H1 (cell line): ENCODE data around the gene REC8. TPM values are rescaled to one million over a fixed set of nuclear protein-coding genes. Genes with fewer than 3 reads are reported as not detected.

Source experiments
- CTCF ChIA-PET: fragments of 300-600 bp; sonication (Branson Sonifier 250); formaldehyde crosslinking; loops from one replicate; lab custom pipeline; 2021; ENCODE audit not compliant: partially characterized antibody; lab: Charles Lee
- POLR2A ChIA-PET: fragments of 300-600 bp; sonication (Branson Sonifier 250); formaldehyde crosslinking; loops from one replicate; lab custom pipeline; 2021; ENCODE audit warnings: inconsistent platforms; ENCODE audit not compliant: partially characterized antibody; lab: Charles Lee
- DNase-seq, 2 experiments: peaks; one replicate each; pipeline versions ENCODE4 v3.0.0 to v3.0.0-alpha.2; 2010 to 2022; ENCODE audit warnings: low spot score in 2 of 2, low read depth in 1 of 2, mixed read lengths in 1 of 2
- FAIRE-seq: peaks from 2 replicates; lab custom pipeline; 2011; peaks lifted over from hg19 to GRCh38; lab: Jason Lieb, UNC
- H2AFZ ChIP-seq: 2 replicates; pipeline ENCODE4 v1.8.1; 2012; ENCODE audit warnings: low read length, inconsistent platforms
- H2AK5ac ChIP-seq: 2 replicates; pipeline ENCODE4 v1.6.1; 2013; ENCODE audit warnings: low read depth, low read length
- H2BK120ac ChIP-seq: replicated peaks from 2 replicates; pipeline ENCODE3; 2013; ENCODE audit warnings: low read depth, low read length, inconsistent platforms
- H2BK12ac ChIP-seq: 2 replicates; pipeline ENCODE4 v1.6.1; 2013; ENCODE audit warnings: low read depth, low read length
- H2BK15ac ChIP-seq: 2 replicates; pipeline ENCODE4 v1.6.1; 2013; ENCODE audit warnings: low read length
- H2BK20ac ChIP-seq: 2 replicates; pipeline ENCODE4 v1.6.1; 2013; ENCODE audit warnings: low read length
- H2BK5ac ChIP-seq: 2 replicates; pipeline ENCODE4 v1.6.1; 2013; ENCODE audit warnings: low read depth, low read length
- H3K14ac ChIP-seq: 2 replicates; pipeline ENCODE4 v1.6.1; 2013; ENCODE audit warnings: inconsistent platforms; ENCODE audit not compliant: insufficient read length
- H3K18ac ChIP-seq: 2 replicates; pipeline ENCODE4 v1.6.1; 2013; ENCODE audit warnings: low read length; ENCODE audit errors: extremely low read depth
- H3K23ac ChIP-seq: 2 replicates; pipeline ENCODE4 v1.6.1; 2013; ENCODE audit warnings: inconsistent platforms; ENCODE audit not compliant: insufficient read length
- H3K23me2 ChIP-seq: 2 replicates; pipeline ENCODE4 v1.6.1; 2013; ENCODE audit warnings: low read depth, low read length
- H3K27ac ChIP-seq: 2 replicates; pipeline ENCODE4 v1.6.1; 2011; ENCODE audit warnings: low read depth, low read length, inconsistent platforms
- H3K27me3 ChIP-seq, 4 experiments: replicated peaks in 1 of 4; 1 replicate in 1 of 4; 2 replicates in 3 of 4; pipeline versions ENCODE4 v1.6.1 to v1.8.1; 2011 to 2013; ENCODE audit warnings: low read length in 3 of 4, mild to moderate bottlenecking in 3 of 4, inconsistent platforms in 2 of 4, mixed read lengths in 2 of 4, moderate library complexity in 1 of 4; ENCODE audit not compliant: control insufficient read depth in 3 of 4, insufficient read depth in 3 of 4; ENCODE audit errors: extremely low read depth in 1 of 4
- H3K36me3 ChIP-seq, 4 experiments: 2 replicates each; pipeline versions ENCODE4 v1.6.1 to v1.8.1; 2011 to 2013; ENCODE audit warnings: mild to moderate bottlenecking in 4 of 4, low read length in 3 of 4, moderate library complexity in 2 of 4, control low read depth in 1 of 4, inconsistent platforms in 1 of 4; ENCODE audit not compliant: insufficient read depth in 4 of 4, control insufficient read depth in 2 of 4
- H3K4ac ChIP-seq: replicated peaks from 2 replicates; pipeline ENCODE3; 2013; ENCODE audit warnings: low read length, low read depth, mixed read lengths, inconsistent platforms; ENCODE audit not compliant: insufficient read length
- H3K4me1 ChIP-seq, 4 experiments: replicated peaks in 1 of 4; 1 replicate in 1 of 4; 2 replicates in 3 of 4; pipeline versions ENCODE4 v1.6.1 to v1.8.1; 2011 to 2013; ENCODE audit warnings: low read length in 3 of 4, inconsistent platforms in 2 of 4, mixed read lengths in 1 of 4; ENCODE audit not compliant: insufficient read depth in 4 of 4, control insufficient read depth in 3 of 4
- H3K4me2 ChIP-seq, 2 experiments: 2 replicates each; pipeline versions ENCODE4 v1.6.1 to v1.8.1; 2011 to 2013; ENCODE audit warnings: low read depth in 2 of 2, low read length in 2 of 2, control low read depth in 1 of 2, inconsistent platforms in 1 of 2, mild to moderate bottlenecking in 1 of 2; ENCODE audit not compliant: insufficient read depth in 1 of 2
- H3K4me3 ChIP-seq, 4 experiments: fragments of 200-600, 300-600 bp in 1 of 4; sonication (generic), shearing (Covaris generic), sonication (Bioruptor Twin) in 1 of 4; 2 replicates each; pipeline versions ENCODE4 v1.5.1 to v1.8.1; 2011 to 2016; ENCODE audit warnings: low read length in 4 of 4, low read depth in 3 of 4, control low read depth in 2 of 4, inconsistent platforms in 2 of 4, mild to moderate bottlenecking in 2 of 4, mixed read lengths in 1 of 4, moderate library complexity in 1 of 4; ENCODE audit not compliant: insufficient read depth in 2 of 4; ENCODE audit errors: extremely low read depth in 1 of 4
- H3K56ac ChIP-seq: replicated peaks from 2 replicates; pipeline ENCODE3; 2013; ENCODE audit warnings: low read depth, mild to moderate bottlenecking, mixed read lengths, low read length, inconsistent platforms; ENCODE audit not compliant: insufficient read length
- H3K79me1 ChIP-seq: 2 replicates; pipeline ENCODE4 v1.6.1; 2013; ENCODE audit warnings: low read depth, low read length, control low read depth
- H3K79me2 ChIP-seq, 2 experiments: 2 replicates each; pipeline versions ENCODE4 v1.6.1 to v1.8.1; 2012 to 2013; ENCODE audit warnings: low read length in 2 of 2, mild to moderate bottlenecking in 2 of 2, inconsistent platforms in 1 of 2; ENCODE audit not compliant: insufficient read depth in 2 of 2, control insufficient read depth in 1 of 2
- H3K9ac ChIP-seq, 4 experiments: replicated peaks in 1 of 4; 1 replicate in 1 of 4; 2 replicates in 3 of 4; pipeline versions ENCODE4 v1.6.1 to v1.8.1; 2011 to 2013; ENCODE audit warnings: low read depth in 3 of 4, low read length in 3 of 4, control low read depth in 2 of 4, mild to moderate bottlenecking in 2 of 4, moderate library complexity in 2 of 4, inconsistent platforms in 1 of 4; ENCODE audit errors: extremely low read depth in 1 of 4
- H3K9me3 ChIP-seq, 2 experiments: 2 replicates each; pipeline versions ENCODE4 v1.6.1 to v1.8.1; 2012 to 2013; ENCODE audit warnings: mild to moderate bottlenecking in 2 of 2, moderate library complexity in 2 of 2, control low read depth in 1 of 2, inconsistent platforms in 1 of 2, low read depth in 1 of 2, low read length in 1 of 2, mixed read lengths in 1 of 2; ENCODE audit not compliant: insufficient read depth in 2 of 2
- H4K20me1 ChIP-seq, 2 experiments: replicated peaks in 1 of 2; 2 replicates each; pipeline versions ENCODE3 to v1.8.1; 2011 to 2013; ENCODE audit warnings: inconsistent platforms in 2 of 2, low read length in 2 of 2, mild to moderate bottlenecking in 1 of 2; ENCODE audit not compliant: insufficient read depth in 2 of 2, control insufficient read depth in 1 of 2
- H4K5ac ChIP-seq: 2 replicates; pipeline ENCODE4 v1.6.1; 2013; ENCODE audit warnings: low read length, low read depth, mixed read lengths, inconsistent platforms; ENCODE audit not compliant: insufficient read length
- H4K8ac ChIP-seq: 2 replicates; pipeline ENCODE4 v1.8.0; 2013; ENCODE audit warnings: mild to moderate bottlenecking, moderate library complexity, low read length, inconsistent platforms; ENCODE audit not compliant: insufficient read depth; ENCODE audit errors: extremely low read depth
- H4K91ac ChIP-seq: replicated peaks from 2 replicates; pipeline ENCODE3; 2013; ENCODE audit warnings: low read length, mixed read lengths, inconsistent platforms; ENCODE audit not compliant: insufficient read length
- CHD1 ChIP-seq: IDR thresholded peaks from 2 replicates; pipeline ENCODE4 v1.6.1; 2012; ENCODE audit warnings: low read depth, low read length, improper control_type of control experiment
- CREB1 ChIP-seq: IDR thresholded peaks from 2 replicates; pipeline ENCODE4 v1.6.1; 2012; ENCODE audit warnings: inconsistent platforms
- EP300 ChIP-seq, 2 experiments: IDR thresholded peaks; 1 replicate in 1 of 2; 2 replicates in 1 of 2; pipeline ENCODE4 v1.6.1; 2011 to 2012; ENCODE audit warnings: low read depth in 2 of 2, low read length in 2 of 2, mild to moderate bottlenecking in 2 of 2, borderline replicate concordance in 1 of 2, inconsistent platforms in 1 of 2, moderate library complexity in 1 of 2
- JUN ChIP-seq: IDR thresholded peaks from 2 replicates; pipeline ENCODE4 v1.6.1; 2011; ENCODE audit warnings: low read depth, mild to moderate bottlenecking, improper control_type of control experiment, low read length
- NANOG ChIP-seq: IDR thresholded peaks from 2 replicates; pipeline ENCODE4 v1.6.1; 2011; ENCODE audit warnings: low read length, low read depth, mild to moderate bottlenecking, inconsistent platforms; ENCODE audit not compliant: insufficient read depth, poor library complexity, severe bottlenecking
- POLR2AphosphoS5 ChIP-seq: IDR thresholded peaks from 2 replicates; pipeline ENCODE4 v1.6.1; 2011; ENCODE audit warnings: low read depth, low read length
- SP1 ChIP-seq: IDR thresholded peaks from 2 replicates; pipeline ENCODE4 v1.6.1; 2011; ENCODE audit warnings: low read depth, low read length
- SP4 ChIP-seq: IDR thresholded peaks from 2 replicates; pipeline ENCODE4 v1.6.1; 2012; ENCODE audit warnings: low read length, inconsistent platforms
- YY1 ChIP-seq: IDR thresholded peaks from 2 replicates; pipeline ENCODE4 v1.6.1; 2011; ENCODE audit warnings: low read depth, mild to moderate bottlenecking, low read length
- WGBS, 2 experiments: shearing (Covaris generic) in 1 of 2; methylation state at CpG; one replicate each; pipeline versions ENCODE4 v1.1.6 to v1.1.7; 2013 to 2015; ENCODE audit warnings: low lambda C conversion rate in 2 of 2, mixed read lengths in 2 of 2, inconsistent platforms in 1 of 2, low coverage in 1 of 2, missing lambda C conversion rate in 1 of 2; ENCODE audit not compliant: insufficient replicate concordance in 2 of 2, insufficient coverage in 1 of 2, insufficient read length in 1 of 2; ENCODE audit errors: extremely low coverage in 1 of 2, missing lambda C conversion rate in 1 of 2; 5-methylcytosine and 5-hydroxymethylcytosine counted together
- polyA plus RNA-seq, 7 experiments: library from polyadenylated mRNA; depleted of rRNA in 3 of 7; stranded (reverse) in 5 of 7; unstranded in 2 of 7; fragments of >200 nt in 5 of 7; fragments of 200-250 nt in 2 of 7; gene quantifications; 1 replicate in 5 of 7; 2 replicates in 1 of 7; 4 replicates in 1 of 7; pipeline versions ENCODE4 v1.2.1 to v1.2.3, GENCODE V29; 2011 to 2013; ENCODE audit warnings: missing spikeins in 2 of 7, mixed read lengths in 2 of 7
- total RNA-seq: library from RNA; stranded (reverse); fragmentation: NEBNext Ultra II Directional; extraction: Animal tissue kit (Norgen Biotek cat#: 25700); gene quantifications from 2 replicates; pipeline ENCODE4 v1.2.1, GENCODE V29; 2021
- TF ChIP-seq, protein P1 (sequence below): IDR thresholded peaks from 2 replicates; pipeline ENCODE4 v1.6.1; 2012; ENCODE audit warnings: inconsistent platforms

REC8 gene
- total and polyA plus RNA-seq, 2 of the 8 experiments (the other 6 are each of a cell fraction or from before 2014, with no cell fraction given) = 9.8 to 28.5 TPM

DNA sequence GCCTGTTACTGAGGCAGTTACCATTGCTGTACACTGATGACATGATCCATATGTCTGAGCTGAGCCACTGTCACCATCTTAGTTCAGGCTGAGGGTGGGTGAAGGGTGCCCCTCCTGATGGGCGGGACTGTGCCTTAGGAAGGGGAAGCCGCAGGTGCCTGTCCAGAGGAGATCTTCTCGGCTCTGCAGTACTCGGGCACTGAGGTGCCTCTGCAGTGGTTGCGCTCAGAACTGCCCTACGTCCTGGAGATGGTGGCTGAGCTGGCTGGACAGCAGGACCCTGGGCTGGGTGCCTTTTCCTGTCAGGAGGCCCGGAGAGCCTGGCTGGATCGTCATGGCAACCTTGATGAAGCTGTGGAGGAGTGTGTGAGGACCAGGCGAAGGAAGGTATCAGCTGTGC, 20.9 kb upstream of the REC8 start:
- Histone ChIP-seq H3K4ac (no peak overlapping the region), H3K23ac (no peak overlapping the region), H3K9ac (no peak overlapping the region), H4K91ac (no peak overlapping the region), H2BK20ac (no peak overlapping the region), H3K4me1 (peaks cover 0 to 6% (median 3%) of the 10 kb centered on the region in 4 experiments; a peak in 4 of 7 replicates), H3K27ac (no peak overlapping the region), H3K27me3 (no peaks in the 10 kb centered on the region; a peak in 1 of 7 replicates), H2BK12ac (no peak overlapping the region), H3K14ac (no peak overlapping the region), H3K18ac (no peak overlapping the region), H3K4me2 (no peak overlapping the region), H2AFZ (no peak overlapping the region), H3K23me2 (peaks cover 10% of the 10 kb centered on the region), H3K9me3 (no peaks in the 10 kb centered on the region), H3K4me3 (no peak overlapping the region), H4K5ac (no peak overlapping the region), H2BK15ac (no peak overlapping the region), H3K79me2 (peaks cover 0 to 21% of the 10 kb centered on the region in 2 experiments; a peak in 3 of 4 replicates), H3K79me1 (peaks cover 9% of the 10 kb centered on the region; the same call in 1 of the 2 replicates), H2BK5ac (no peak overlapping the region), H3K56ac (no peak overlapping the region), H4K8ac (no peak overlapping the region), H3K36me3 (peaks cover 25 to 46% (median 45%) of the 10 kb centered on the region in 4 experiments), H4K20me1 (peaks cover 0 to 23% of the 10 kb centered on the region in 2 experiments), H2BK120ac (no peak overlapping the region), H2AK5ac (no peak overlapping the region)
- DNase-seq (no peak), FAIRE-seq (no peak)
- POLR2A ChIA-PET = interaction anchor here (0.6 to 9.6 kb wide), 11 partner anchors 10 to 734 kb away, joined by 3 to 86 read pairs (median 6); partner anchors contain the start of genes CHMP4A, DCAF11, EMC9 and IRF9
- WGBS, 2 experiments = 93% methylated on average over 9 of the region's 9 CpGs; no CpG with 5 or more reads in 1 of the 2 experiments
- CTCF ChIA-PET = interaction anchor here (0.6 to 3.4 kb wide), 7 partner anchors 10 to 161 kb away, joined by 3 to 26 read pairs (median 4); partner anchors contain the start of genes EMC9, IRF9 and PCK2
- no peak for TF ChIP-seq NANOG
- no peak for TF ChIP-seq JUN
- no peak for TF ChIP-seq POLR2AphosphoS5
- TF ChIP-seq SP4 = no peak
- no peak for TF ChIP-seq YY1
- TF ChIP-seq CHD1 = no peak
- no peak for TF ChIP-seq EP300 (IDR thresholded peaks at IDR 0.05; ENCODE audit: borderline replicate concordance in 1 of 2, low read depth in 2 of 2, low read length in 2 of 2)
- TF ChIP-seq SP1 = no peak
- no peak for TF ChIP-seq CREB1
- TF ChIP-seq, protein P1, sequence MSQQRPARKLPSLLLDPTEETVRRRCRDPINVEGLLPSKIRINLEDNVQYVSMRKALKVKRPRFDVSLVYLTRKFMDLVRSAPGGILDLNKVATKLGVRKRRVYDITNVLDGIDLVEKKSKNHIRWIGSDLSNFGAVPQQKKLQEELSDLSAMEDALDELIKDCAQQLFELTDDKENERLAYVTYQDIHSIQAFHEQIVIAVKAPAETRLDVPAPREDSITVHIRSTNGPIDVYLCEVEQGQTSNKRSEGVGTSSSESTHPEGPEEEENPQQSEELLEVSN = no peak
